ENCODE results near the gene SKIC3. TPM values are rescaled to one million over a fixed set of nuclear protein-coding genes. Genes with fewer than 3 reads are reported as not detected.

The SKIC3 gene
- total and polyA plus RNA-seq, 10 of the 15 experiments (the other 5 are each of a cell fraction or from before 2014, with no cell fraction given), result 23.6 to 73.7 (median 55.6) TPM

GRCh38 chr5:95533106-95533505 lies 21.7 kb downstream of the SKIC3 start:
- no peak for ATAC-seq

More at GRCh38 chr5:95533106-95533505, 21.7 kb downstream of the SKIC3 start:
- Histone ChIP-seq H3K4me2 (ENCODE audit: control insufficient read depth, insufficient read depth) (no peak overlapping the region), H3K4me1 (ENCODE audit: control insufficient read depth, insufficient read depth, low read length) (peaks cover 4% of the 10 kb centered on the region; the same call in 1 of the 2 replicates), H4K20me1 (ENCODE audit: control insufficient read depth, insufficient read depth) (no peaks in the 10 kb centered on the region), H2AFZ (ENCODE audit: control insufficient read depth, low read depth, low read length) (no peak overlapping the region), H3K27ac (ENCODE audit: control insufficient read depth, insufficient read depth) (no peak overlapping the region), H3K36me3 (ENCODE audit: control insufficient read depth in 2 of 2, insufficient read depth in 2 of 2, low read length in 1 of 2) (peaks cover 3 to 7% of the 10 kb centered on the region in 2 experiments; a peak in 2 of 4 replicates), H3K9me3 (replicated peaks; ENCODE audit: control insufficient read depth, insufficient read depth, low read length) (no peaks in the 10 kb centered on the region), H3K4me3 (no peak overlapping the region), H3K27me3 (replicated peaks in 1 of 2; ENCODE audit: control insufficient read depth in 2 of 2, insufficient read depth in 2 of 2, low read length in 1 of 2) (no peaks in the 10 kb centered on the region), H3K79me2 (ENCODE audit: control insufficient read depth, insufficient read depth, low read length) (no peaks in the 10 kb centered on the region), H3K9ac (ENCODE audit: control insufficient read depth, insufficient read depth, low read length) (no peak overlapping the region)
- CTCF ChIA-PET, result interaction anchor here (0.6 to 1.7 kb wide), 2 partner anchors 9 to 245 kb away, joined by 3 to 5 read pairs; no protein-coding TSS in a partner anchor
- RAD21 ChIA-PET (ENCODE audit: unreplicated experiment), result interaction anchor here (1.1 kb wide), 1 partner anchor 564 kb away, joined by 3 read pairs; no protein-coding TSS in a partner anchor
- POLR2A ChIA-PET, result no interaction called here
- no peak for DNase-seq (ENCODE audit: low read depth, low spot score)
- intact Hi-C loops (cut with micrococcal nuclease; ENCODE audit: unreplicated experiment), result no loop called here
- peak; percentile 56 for FAIRE-seq
- 97% methylated on average over 2 of the region's 2 CpGs for WGBS (ENCODE audit: insufficient coverage, insufficient replicate concordance, low lambda C conversion rate, missing lambda C conversion rate)
- in situ Hi-C loops (cut with MboI), result no loop called here
- TF ChIP-seq TAF1 (IDR thresholded peaks at IDR 0.05; ENCODE audit: borderline replicate concordance, low read depth, low read length) (no peak), CHD1 (IDR thresholded peaks at IDR 0.05; ENCODE audit: low read depth, low read length) (no peak), FOXK2 (IDR thresholded peaks at IDR 0.05) (no peak), KAT2A (conservative IDR thresholded peaks at IDR 0.05; ENCODE audit: control insufficient read depth, low read depth, low read length) (no peak), FOS (IDR thresholded peaks at IDR 0.05; ENCODE audit: borderline replicate concordance, extremely low read depth, insufficient read length) (no peak), TCF12 (IDR thresholded peaks at IDR 0.05; ENCODE audit: low read depth, low read length) (no peak), IRF5 (IDR thresholded peaks at IDR 0.05; ENCODE audit: borderline replicate concordance) (no peak)
- SMC1A ChIA-PET (ENCODE audit: uncharacterized antibody, unreplicated experiment), result interaction anchor here (0.6 to 1.5 kb wide), 6 partner anchors 10 to 360 kb away, joined by 3 read pairs; no protein-coding TSS in a partner anchor
- no TSS peak for BruUV-seq (replicated peaks)
